A673 (cell line): ENCODE results near the gene TTLL5. TPM values are rescaled to one million over a fixed set of nuclear protein-coding genes. Genes with fewer than 3 reads are reported as not detected.

ENCODE experiments used
- BruUV-seq: library from RNA; stranded (reverse); fragments of 400-500 nt; replicated peaks from 2 replicates; lab custom pipeline; 2021; lab: Mats Ljungman, UMichigan
- CTCF ChIA-PET: fragments of 300-600 bp; sonication (Branson Sonifier 250); formaldehyde crosslinking; loops from one replicate; lab custom pipeline; 2022; ENCODE audit warnings: antibody characterized with exemption; lab: Charles Lee
- POLR2A ChIA-PET: fragments of 300-600 bp; sonication (Branson Sonifier 250); formaldehyde crosslinking; loops from one replicate; lab custom pipeline; 2022; ENCODE audit warnings: antibody characterized with exemption; ENCODE audit not compliant: low non-redundant PET; lab: Charles Lee
- DNase-seq: peaks from one replicate; pipeline ENCODE4 v3.0.0-alpha.2; 2015; ENCODE audit warnings: low spot score
- H3K27ac ChIP-seq: fragments of 200-600 bp; sonication (generic); 2 replicates; pipeline ENCODE4 v1.5.1; 2016; ENCODE audit warnings: mixed run types, low read depth, mild to moderate bottlenecking, mixed read lengths, antibody characterized with exemption, low read length; ENCODE audit not compliant: poor library complexity, severe bottlenecking
- H3K27me3 ChIP-seq: fragments of 200-600 bp; sonication (generic); replicated peaks from 2 replicates; pipeline ENCODE4 v1.6.1; 2017; ENCODE audit warnings: mixed run types, low read depth, mild to moderate bottlenecking, mixed read lengths, antibody characterized with exemption, low read length; ENCODE audit not compliant: insufficient read depth, poor library complexity
- H3K36me3 ChIP-seq: fragments of 200-600 bp; sonication (generic); 2 replicates; pipeline ENCODE4 v1.6.1; 2016; ENCODE audit warnings: mixed run types, mild to moderate bottlenecking, mixed read lengths, antibody characterized with exemption, low read length; ENCODE audit not compliant: insufficient read depth, poor library complexity, severe bottlenecking
- H3K4me1 ChIP-seq: fragments of 200-600 bp; sonication (generic); 2 replicates; pipeline ENCODE4 v1.6.1; 2017; ENCODE audit warnings: mixed run types, mild to moderate bottlenecking, mixed read lengths, antibody characterized with exemption, low read length; ENCODE audit not compliant: insufficient read depth, poor library complexity, severe bottlenecking
- H3K4me3 ChIP-seq: fragments of 200-600 bp; sonication (generic); 2 replicates; pipeline ENCODE4 v1.5.1; 2016; ENCODE audit warnings: low read depth, mixed run types, mild to moderate bottlenecking, mixed read lengths, low read length; ENCODE audit not compliant: poor library complexity, severe bottlenecking
- H3K9me3 ChIP-seq: fragments of 200-600 bp; sonication (generic); 2 replicates; pipeline ENCODE4 v1.6.1; 2016; ENCODE audit warnings: mixed run types, low read depth, mild to moderate bottlenecking, mixed read lengths, antibody characterized with exemption, low read length; ENCODE audit not compliant: poor library complexity, severe bottlenecking
- EZH2 ChIP-seq: fragments of 200-600 bp; sonication (generic); IDR thresholded peaks from 2 replicates; pipeline ENCODE4 v1.6.1; 2017; ENCODE audit warnings: borderline replicate concordance, low read depth, mild to moderate bottlenecking, mixed read lengths, antibody characterized with exemption, low read length; ENCODE audit not compliant: poor library complexity, severe bottlenecking
- intact Hi-C: fragments of 100-400 bp; cut with micrococcal nuclease; formaldehyde crosslinking; loops from one replicate; pipeline ENCODE4 v1.10.0; 2022; ENCODE audit not compliant: unreplicated experiment
- total RNA-seq: library from RNA; stranded (reverse); gene quantifications from 2 replicates; pipeline ENCODE4 v1.2.3, GENCODE V29; 2021
- TF ChIP-seq, protein P1 (sequence below): fragments of 300-800, 200-600 bp; sonication (generic); conservative IDR thresholded peaks from 2 replicates; pipeline ENCODE4 v1.5.1; 2017; ENCODE audit warnings: low read depth, mild to moderate bottlenecking, antibody characterized with exemption, low read length, moderate library complexity, mixed read lengths

Gene TTLL5
- total RNA-seq, 1 experiment from 2014 or later: 56.7 TPM

DNA sequence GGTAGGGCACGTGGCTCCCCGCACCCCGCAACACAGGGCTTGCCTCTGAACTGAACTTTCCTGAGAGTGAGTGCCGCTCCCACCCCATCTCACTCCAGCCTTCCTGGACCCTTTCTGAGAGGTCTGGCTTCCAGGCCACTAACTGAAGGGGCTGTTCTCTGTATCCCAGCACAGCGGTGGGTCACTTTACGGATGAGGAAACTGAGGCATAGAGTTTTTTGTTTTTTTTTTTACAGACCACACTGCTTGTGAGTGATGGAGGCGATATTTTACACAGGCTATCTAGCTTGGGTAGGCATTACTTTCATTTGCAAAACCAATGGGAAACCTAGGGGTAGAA, 321.9 kb downstream of the TTLL5 start:
- no TSS peak for BruUV-seq
- H3K27me3 ChIP-seq: no peaks in the 10 kb centered on the region
- no peaks in the 10 kb centered on the region for H3K36me3 ChIP-seq
- peaks cover 9% of the 10 kb centered on the region for H3K4me1 ChIP-seq
- ChIA-PET POLR2A (no interaction called here), CTCF (interaction anchor here (0.8 to 2.1 kb wide), 5 partner anchors 77 to 405 kb away, joined by 3 to 57 read pairs (median 4); partner anchors contain the start of genes ERG28 and TTLL5)
- H3K27ac ChIP-seq: no peak overlapping the region
- no peaks in the 10 kb centered on the region for H3K9me3 ChIP-seq
- no peak for DNase-seq
- intact Hi-C loops: loop anchor here (5.0 kb wide), 3 partner anchors 76 to 676 kb away; partner anchors contain the start of gene FLVCR2
- H3K4me3 ChIP-seq: peak overlapping the region; percentile 95
- TF ChIP-seq, protein P1, sequence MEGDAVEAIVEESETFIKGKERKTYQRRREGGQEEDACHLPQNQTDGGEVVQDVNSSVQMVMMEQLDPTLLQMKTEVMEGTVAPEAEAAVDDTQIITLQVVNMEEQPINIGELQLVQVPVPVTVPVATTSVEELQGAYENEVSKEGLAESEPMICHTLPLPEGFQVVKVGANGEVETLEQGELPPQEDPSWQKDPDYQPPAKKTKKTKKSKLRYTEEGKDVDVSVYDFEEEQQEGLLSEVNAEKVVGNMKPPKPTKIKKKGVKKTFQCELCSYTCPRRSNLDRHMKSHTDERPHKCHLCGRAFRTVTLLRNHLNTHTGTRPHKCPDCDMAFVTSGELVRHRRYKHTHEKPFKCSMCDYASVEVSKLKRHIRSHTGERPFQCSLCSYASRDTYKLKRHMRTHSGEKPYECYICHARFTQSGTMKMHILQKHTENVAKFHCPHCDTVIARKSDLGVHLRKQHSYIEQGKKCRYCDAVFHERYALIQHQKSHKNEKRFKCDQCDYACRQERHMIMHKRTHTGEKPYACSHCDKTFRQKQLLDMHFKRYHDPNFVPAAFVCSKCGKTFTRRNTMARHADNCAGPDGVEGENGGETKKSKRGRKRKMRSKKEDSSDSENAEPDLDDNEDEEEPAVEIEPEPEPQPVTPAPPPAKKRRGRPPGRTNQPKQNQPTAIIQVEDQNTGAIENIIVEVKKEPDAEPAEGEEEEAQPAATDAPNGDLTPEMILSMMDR: no peak
- TF ChIP-seq EZH2: no peak

DNA sequence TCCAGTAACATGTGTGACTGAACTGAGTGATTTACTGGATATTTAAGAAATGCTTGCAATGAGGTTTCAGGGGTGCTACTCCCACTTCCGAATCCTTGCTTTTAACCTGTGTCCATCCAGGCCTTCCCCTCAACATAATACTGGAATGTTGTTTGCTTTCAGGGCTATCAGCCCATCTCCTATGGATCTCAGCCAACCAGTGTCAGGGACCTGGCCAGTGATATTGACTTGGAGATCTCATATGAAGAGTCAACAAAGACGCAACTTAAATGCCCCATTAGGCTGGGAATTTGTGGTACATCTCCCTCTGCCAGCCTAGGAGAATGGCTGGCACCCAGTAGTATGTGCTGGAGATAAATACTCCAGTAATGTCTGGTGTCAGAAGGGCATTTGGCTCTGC, 323.6 kb downstream of the TTLL5 start:
- ChIA-PET POLR2A (no interaction called here), CTCF (no interaction called here)
- H3K36me3 ChIP-seq: no peaks in the 10 kb centered on the region
- no peak overlapping the region for H3K4me3 ChIP-seq
- intact Hi-C loops: loop anchor here (5.0 kb wide), 4 partner anchors 77 to 677 kb away; partner anchors contain the start of gene FLVCR2
- TF ChIP-seq EZH2: no peak
- TF ChIP-seq, protein P1: no peak
- no peaks in the 10 kb centered on the region for H3K9me3 ChIP-seq
- DNase-seq: no peak
- H3K27me3 ChIP-seq: no peaks in the 10 kb centered on the region
- no TSS peak for BruUV-seq
- H3K4me1 ChIP-seq: peaks cover 9% of the 10 kb centered on the region
- H3K27ac ChIP-seq: no peak overlapping the region

DNA sequence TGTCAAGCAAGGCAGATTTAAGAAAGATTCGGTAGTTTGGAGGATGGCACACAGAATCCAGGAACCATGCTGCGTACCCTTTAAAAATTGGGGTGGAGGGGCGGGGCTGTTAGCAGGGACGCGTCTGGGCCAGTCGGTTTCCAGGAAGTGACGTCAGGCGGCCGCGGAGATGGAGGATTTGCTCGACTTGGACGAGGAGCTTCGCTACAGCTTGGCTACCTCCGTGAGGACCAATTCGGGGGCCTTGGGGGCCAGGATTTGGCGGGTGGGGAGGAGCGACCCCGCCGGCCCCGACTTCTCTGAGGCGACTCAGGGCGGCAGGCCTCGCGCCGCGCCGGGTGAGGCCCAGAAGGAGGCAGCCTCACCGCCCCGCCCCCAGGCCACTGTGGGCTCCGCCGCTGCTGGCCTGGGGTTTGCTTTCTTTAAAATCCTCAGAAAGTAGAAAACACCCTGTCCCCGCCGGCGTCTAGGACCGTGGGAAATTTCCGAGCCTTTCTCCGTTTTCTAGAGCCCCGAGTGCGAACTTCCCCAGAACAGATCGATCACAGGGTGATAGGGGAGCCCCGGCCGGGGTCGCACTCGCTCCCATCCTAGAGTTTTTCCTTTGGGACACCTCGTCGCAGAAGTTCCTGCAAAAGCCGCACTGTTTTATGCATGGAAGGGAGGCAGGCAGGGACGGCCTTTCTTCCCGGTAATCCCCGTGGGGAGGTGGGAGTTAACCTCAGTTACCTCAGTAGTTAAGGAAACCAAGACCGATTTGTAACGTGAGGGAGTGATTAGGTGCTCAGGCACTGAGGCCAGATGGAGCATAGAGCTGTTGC, 324.8 kb downstream of the TTLL5 start, which contains the start of gene IFT43:
TSS of gene IFT43 (plus strand) at position 146 of the 821 bp plus-strand sequence. CDS start at position 170, 24 bp downstream.
- peaks cover 4% of the 10 kb centered on the region for H3K4me1 ChIP-seq
- CTCF ChIA-PET: interaction anchor here (0.6 kb wide), 1 partner anchor 276 kb away, joined by 13 read pairs; no protein-coding TSS in a partner anchor
- H3K27ac ChIP-seq: peak within 1 kb of the TSS; percentile 80
- TF ChIP-seq EZH2: no peak
- TF ChIP-seq, protein P1: no peak
- TSS peak; percentile 65 for BruUV-seq
- no peaks in the 10 kb centered on the region for H3K36me3 ChIP-seq
- H3K4me3 ChIP-seq: peak within 1 kb of the TSS; percentile 82
- peak; percentile 92 for DNase-seq
- no peaks in the 10 kb centered on the region for H3K9me3 ChIP-seq
- intact Hi-C loops: loop anchor here (5.0 kb wide), 1 partner anchor 401 kb away; no protein-coding TSS in a partner anchor
- POLR2A ChIA-PET: interaction anchor here (0.5 kb wide), 1 partner anchor 8 kb away, joined by 3 read pairs; no protein-coding TSS in a partner anchor
- H3K27me3 ChIP-seq: no peaks in the 10 kb centered on the region
